Measurements from ENCODE around the gene BIVM. TPM values are rescaled to one million over a fixed set of nuclear protein-coding genes. Genes with fewer than 3 reads are reported as not detected.
A peak's percentile ranks its signal among the peaks of the same experiment; 100 is the strongest.

The BIVM gene
- total and polyA plus RNA-seq, 4 donors: 7.4 to 17.8 (median 11.3) TPM

DNA sequence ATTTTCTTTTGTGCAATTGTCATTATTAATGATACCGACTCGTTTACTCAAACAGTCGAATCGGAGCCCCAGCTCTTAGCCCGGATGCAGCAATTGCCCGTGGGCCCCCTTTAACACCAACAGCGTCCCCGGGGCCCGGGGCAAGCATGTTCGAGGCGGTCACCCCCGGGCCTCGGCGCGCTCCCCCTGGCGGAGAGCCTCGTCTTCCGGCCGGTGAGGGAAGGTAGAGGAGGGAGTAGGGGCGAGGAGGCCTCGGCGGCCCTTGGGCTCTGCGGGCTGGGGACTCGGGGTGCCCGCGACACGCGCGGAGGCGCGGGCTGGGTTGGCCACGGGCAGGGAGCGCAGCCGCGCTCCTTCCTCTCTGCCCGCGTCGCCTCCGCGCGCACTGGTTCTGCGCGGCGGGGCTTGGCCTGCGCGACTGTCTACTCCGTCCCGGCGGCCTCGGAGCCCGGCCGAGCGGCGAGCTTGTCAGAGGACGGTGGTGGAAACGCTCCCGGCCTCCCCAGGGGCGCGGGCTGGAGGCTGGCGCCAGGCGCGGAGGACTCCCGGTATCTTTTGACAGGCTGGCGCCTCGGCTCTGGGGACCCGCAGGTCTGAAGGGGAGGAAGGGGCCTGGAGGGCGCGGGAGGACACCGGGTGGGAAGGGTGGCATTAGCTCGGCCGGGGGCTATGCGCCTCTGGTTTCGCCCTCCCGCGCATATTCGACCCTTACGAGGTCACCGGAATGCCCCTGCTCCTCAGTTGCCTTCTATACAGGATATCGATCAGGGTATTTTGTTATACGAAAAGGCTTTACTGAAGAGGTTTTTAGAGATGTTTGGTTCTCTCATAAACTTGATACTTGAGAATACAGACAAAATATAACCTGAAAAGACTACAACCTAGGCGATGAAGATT lies 1.5 kb downstream of the BIVM start:
- Histone ChIP-seq H3K4me1 (ENCODE audit: control insufficient read depth in 4 of 4, insufficient read depth in 4 of 4, low read length in 3 of 4) (peaks cover 0 to 26% (median 23%) of the 10 kb centered on the region in 4 donors), H3K9ac (ENCODE audit: low read depth in 1 of 2, low read length in 2 of 2) (peak overlapping the region; percentile 69 to 86), H3K4me3 (ENCODE audit: low read depth in 1 of 3, low read length in 3 of 3) (peak overlapping the region; percentile 65 to 92 (median 82)), H3K27ac (ENCODE audit: low read depth in 1 of 2, low read length in 2 of 2) (peak overlapping the region; percentile 75 to 76), H3K9me3 (ENCODE audit: control insufficient read depth in 4 of 4, low read length in 3 of 4) (no peaks in the 10 kb centered on the region), H3K36me3 (ENCODE audit: control insufficient read depth in 4 of 4, insufficient read depth in 3 of 4, low read depth in 1 of 4, low read length in 3 of 4) (peaks cover 0 to 2% (median 0%) of the 10 kb centered on the region in 4 donors), H3K27me3 (ENCODE audit: control insufficient read depth in 4 of 4, insufficient read depth in 4 of 4, low read length in 3 of 4) (no peaks in the 10 kb centered on the region)
- DNase-seq (ENCODE audit: low spot score): peak; percentile 85
- TF ChIP-seq FOXA2 (IDR thresholded peaks at IDR 0.05) (no peak), RXRA (IDR thresholded peaks at IDR 0.05) (no peak), FOXA1 (IDR thresholded peaks at IDR 0.05) (no peak), HNF4A (conservative IDR thresholded peaks at IDR 0.05) (no peak), RAD21 (IDR thresholded peaks at IDR 0.05) (peak; percentile 61 to 78), SP1 (IDR thresholded peaks at IDR 0.05) (no peak), YY1 (IDR thresholded peaks at IDR 0.05) (peak; percentile 44), JUND (IDR thresholded peaks at IDR 0.05) (no peak), NR2F2 (IDR thresholded peaks at IDR 0.05) (no peak)
- TF ChIP-seq, protein P1, sequence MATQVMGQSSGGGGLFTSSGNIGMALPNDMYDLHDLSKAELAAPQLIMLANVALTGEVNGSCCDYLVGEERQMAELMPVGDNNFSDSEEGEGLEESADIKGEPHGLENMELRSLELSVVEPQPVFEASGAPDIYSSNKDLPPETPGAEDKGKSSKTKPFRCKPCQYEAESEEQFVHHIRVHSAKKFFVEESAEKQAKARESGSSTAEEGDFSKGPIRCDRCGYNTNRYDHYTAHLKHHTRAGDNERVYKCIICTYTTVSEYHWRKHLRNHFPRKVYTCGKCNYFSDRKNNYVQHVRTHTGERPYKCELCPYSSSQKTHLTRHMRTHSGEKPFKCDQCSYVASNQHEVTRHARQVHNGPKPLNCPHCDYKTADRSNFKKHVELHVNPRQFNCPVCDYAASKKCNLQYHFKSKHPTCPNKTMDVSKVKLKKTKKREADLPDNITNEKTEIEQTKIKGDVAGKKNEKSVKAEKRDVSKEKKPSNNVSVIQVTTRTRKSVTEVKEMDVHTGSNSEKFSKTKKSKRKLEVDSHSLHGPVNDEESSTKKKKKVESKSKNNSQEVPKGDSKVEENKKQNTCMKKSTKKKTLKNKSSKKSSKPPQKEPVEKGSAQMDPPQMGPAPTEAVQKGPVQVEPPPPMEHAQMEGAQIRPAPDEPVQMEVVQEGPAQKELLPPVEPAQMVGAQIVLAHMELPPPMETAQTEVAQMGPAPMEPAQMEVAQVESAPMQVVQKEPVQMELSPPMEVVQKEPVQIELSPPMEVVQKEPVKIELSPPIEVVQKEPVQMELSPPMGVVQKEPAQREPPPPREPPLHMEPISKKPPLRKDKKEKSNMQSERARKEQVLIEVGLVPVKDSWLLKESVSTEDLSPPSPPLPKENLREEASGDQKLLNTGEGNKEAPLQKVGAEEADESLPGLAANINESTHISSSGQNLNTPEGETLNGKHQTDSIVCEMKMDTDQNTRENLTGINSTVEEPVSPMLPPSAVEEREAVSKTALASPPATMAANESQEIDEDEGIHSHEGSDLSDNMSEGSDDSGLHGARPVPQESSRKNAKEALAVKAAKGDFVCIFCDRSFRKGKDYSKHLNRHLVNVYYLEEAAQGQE (IDR thresholded peaks at IDR 0.05): no peak
- TF ChIP-seq, protein P2, sequence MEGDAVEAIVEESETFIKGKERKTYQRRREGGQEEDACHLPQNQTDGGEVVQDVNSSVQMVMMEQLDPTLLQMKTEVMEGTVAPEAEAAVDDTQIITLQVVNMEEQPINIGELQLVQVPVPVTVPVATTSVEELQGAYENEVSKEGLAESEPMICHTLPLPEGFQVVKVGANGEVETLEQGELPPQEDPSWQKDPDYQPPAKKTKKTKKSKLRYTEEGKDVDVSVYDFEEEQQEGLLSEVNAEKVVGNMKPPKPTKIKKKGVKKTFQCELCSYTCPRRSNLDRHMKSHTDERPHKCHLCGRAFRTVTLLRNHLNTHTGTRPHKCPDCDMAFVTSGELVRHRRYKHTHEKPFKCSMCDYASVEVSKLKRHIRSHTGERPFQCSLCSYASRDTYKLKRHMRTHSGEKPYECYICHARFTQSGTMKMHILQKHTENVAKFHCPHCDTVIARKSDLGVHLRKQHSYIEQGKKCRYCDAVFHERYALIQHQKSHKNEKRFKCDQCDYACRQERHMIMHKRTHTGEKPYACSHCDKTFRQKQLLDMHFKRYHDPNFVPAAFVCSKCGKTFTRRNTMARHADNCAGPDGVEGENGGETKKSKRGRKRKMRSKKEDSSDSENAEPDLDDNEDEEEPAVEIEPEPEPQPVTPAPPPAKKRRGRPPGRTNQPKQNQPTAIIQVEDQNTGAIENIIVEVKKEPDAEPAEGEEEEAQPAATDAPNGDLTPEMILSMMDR (IDR thresholded peaks at IDR 0.05; ENCODE audit: low read depth, low read length, missing input control): peak; percentile 58
- TF ChIP-seq, protein P3, sequence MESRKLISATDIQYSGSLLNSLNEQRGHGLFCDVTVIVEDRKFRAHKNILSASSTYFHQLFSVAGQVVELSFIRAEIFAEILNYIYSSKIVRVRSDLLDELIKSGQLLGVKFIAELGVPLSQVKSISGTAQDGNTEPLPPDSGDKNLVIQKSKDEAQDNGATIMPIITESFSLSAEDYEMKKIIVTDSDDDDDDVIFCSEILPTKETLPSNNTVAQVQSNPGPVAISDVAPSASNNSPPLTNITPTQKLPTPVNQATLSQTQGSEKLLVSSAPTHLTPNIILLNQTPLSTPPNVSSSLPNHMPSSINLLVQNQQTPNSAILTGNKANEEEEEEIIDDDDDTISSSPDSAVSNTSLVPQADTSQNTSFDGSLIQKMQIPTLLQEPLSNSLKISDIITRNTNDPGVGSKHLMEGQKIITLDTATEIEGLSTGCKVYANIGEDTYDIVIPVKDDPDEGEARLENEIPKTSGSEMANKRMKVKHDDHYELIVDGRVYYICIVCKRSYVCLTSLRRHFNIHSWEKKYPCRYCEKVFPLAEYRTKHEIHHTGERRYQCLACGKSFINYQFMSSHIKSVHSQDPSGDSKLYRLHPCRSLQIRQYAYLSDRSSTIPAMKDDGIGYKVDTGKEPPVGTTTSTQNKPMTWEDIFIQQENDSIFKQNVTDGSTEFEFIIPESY (IDR thresholded peaks at IDR 0.05): no peak
- TF ChIP-seq, protein P4, sequence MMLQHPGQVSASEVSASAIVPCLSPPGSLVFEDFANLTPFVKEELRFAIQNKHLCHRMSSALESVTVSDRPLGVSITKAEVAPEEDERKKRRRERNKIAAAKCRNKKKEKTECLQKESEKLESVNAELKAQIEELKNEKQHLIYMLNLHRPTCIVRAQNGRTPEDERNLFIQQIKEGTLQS (IDR thresholded peaks at IDR 0.05): no peak
- 1% methylated on average over 81 of the region's 81 CpGs for WGBS

DNA sequence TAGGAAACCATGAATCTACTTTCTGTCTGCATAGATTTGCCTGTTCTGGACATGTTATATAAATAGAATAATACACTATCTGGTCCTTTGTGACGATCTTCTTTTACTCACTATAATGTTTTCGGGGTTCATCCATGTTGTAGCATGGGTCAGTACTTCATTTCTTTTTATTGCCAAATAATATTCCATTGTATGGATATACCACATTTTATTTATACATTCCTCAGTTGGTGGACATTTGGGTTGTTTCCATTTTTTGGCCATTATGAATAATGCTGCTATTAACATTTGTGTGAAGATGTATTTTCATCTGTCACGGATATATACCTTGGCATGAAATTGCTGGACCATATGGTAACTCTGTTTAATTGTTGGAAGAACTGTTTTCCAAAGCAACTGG lies 6.8 kb downstream of the BIVM start:
- TF ChIP-seq HNF4A (conservative IDR thresholded peaks at IDR 0.05): no peak
- Histone ChIP-seq H3K27me3 (ENCODE audit: control insufficient read depth in 4 of 4, insufficient read depth in 4 of 4, low read length in 3 of 4) (no peaks in the 10 kb centered on the region), H3K4me1 (ENCODE audit: control insufficient read depth in 4 of 4, insufficient read depth in 4 of 4, low read length in 3 of 4) (peaks cover 2 to 12% (median 11%) of the 10 kb centered on the region in 4 donors), H3K36me3 (ENCODE audit: control insufficient read depth in 4 of 4, insufficient read depth in 3 of 4, low read depth in 1 of 4, low read length in 3 of 4) (peaks cover under 1 to 5% (median 2%) of the 10 kb centered on the region in 4 donors), H3K9me3 (ENCODE audit: control insufficient read depth in 4 of 4, low read length in 3 of 4) (no peaks in the 10 kb centered on the region), H3K27ac (ENCODE audit: low read depth in 1 of 2, low read length in 2 of 2) (no peak overlapping the region), H3K4me3 (ENCODE audit: low read depth in 1 of 3, low read length in 3 of 3) (no peak overlapping the region), H3K9ac (ENCODE audit: low read depth in 1 of 2, low read length in 2 of 2) (no peak overlapping the region)
- WGBS: 98% methylated on average over 3 of the region's 3 CpGs
- no peak for DNase-seq (ENCODE audit: low spot score)
